HepG2 (cell line): ENCODE data around the gene WDR26. TPM values are rescaled to one million over a fixed set of nuclear protein-coding genes. Genes with fewer than 3 reads are reported as not detected.
A peak's percentile ranks its signal among the peaks of the same experiment; 100 is the strongest.

Experiments used
- ATAD3A ChIP-seq: sonication (generic); formaldehyde crosslinking; IDR thresholded peaks from 2 replicates; pipeline ENCODE4 v1.4.0; 2020; ENCODE audit warnings: missing genetic modification reagents
- GATA4 ChIP-seq: sonication (generic); IDR thresholded peaks from 2 replicates; pipeline ENCODE4 v1.6.1; 2016; ENCODE audit warnings: antibody characterized with exemption, low read depth, borderline replicate concordance
- GZF1 ChIP-seq: sonication (generic); formaldehyde crosslinking; IDR thresholded peaks from 2 replicates; pipeline ENCODE4 v1.5.1; 2020; ENCODE audit warnings: mild to moderate bottlenecking, missing genetic modification reagents
- HCFC1 ChIP-seq: fragments of 150-350 bp; IDR thresholded peaks from 2 replicates; pipeline ENCODE4 v1.6.1; 2014; ENCODE audit warnings: low read depth, low read length
- KLF6 ChIP-seq: IDR thresholded peaks from 2 replicates; pipeline ENCODE4 v1.8.0; 2016; ENCODE audit warnings: missing biosample characterization, missing genetic modification reagents
- NAIF1 ChIP-seq: sonication (generic); formaldehyde crosslinking; IDR thresholded peaks from 2 replicates; pipeline ENCODE4 v1.5.0; 2020; ENCODE audit warnings: mild to moderate bottlenecking, missing genetic modification reagents, borderline replicate concordance
- NFYB ChIP-seq: sonication (generic); formaldehyde crosslinking; IDR thresholded peaks from 2 replicates; pipeline ENCODE4 v1.4.0; 2020; ENCODE audit warnings: missing genetic modification reagents
- NONO ChIP-seq, 2 experiments: fragments of 450-650 bp in 1 of 2; sonication (generic) in 1 of 2; formaldehyde crosslinking in 1 of 2; IDR thresholded peaks in 1 of 2; conservative IDR thresholded peaks in 1 of 2; 2 replicates each; pipeline versions ENCODE4 v1.6.1 to v1.8.0; 2017 to 2022; ENCODE audit warnings: mild to moderate bottlenecking in 1 of 2, missing genetic modification reagents in 1 of 2, moderate library complexity in 1 of 2
- PHF5A ChIP-seq: IDR thresholded peaks from one replicate; pipeline ENCODE4 v1.6.1; 2018; ENCODE audit warnings: low read depth, missing genetic modification reagents; ENCODE audit not compliant: unreplicated experiment
- PITX1 ChIP-seq: sonication (generic); formaldehyde crosslinking; IDR thresholded peaks from 2 replicates; pipeline ENCODE4 v1.5.1; 2020; ENCODE audit warnings: mild to moderate bottlenecking, missing genetic modification reagents
- RXRB ChIP-seq: IDR thresholded peaks from 2 replicates; pipeline ENCODE4 v1.6.1; 2016; ENCODE audit warnings: borderline replicate concordance, missing genetic modification reagents, missing compliant biosample characterization
- SMAD3 ChIP-seq: sonication (generic); formaldehyde crosslinking; IDR thresholded peaks from 2 replicates; pipeline ENCODE4 v1.4.0; 2020; ENCODE audit warnings: missing genetic modification reagents
- SRSF1 ChIP-seq: fragments of 200-400 bp; formaldehyde crosslinking; optimal IDR thresholded peaks from 2 replicates; pipeline ENCODE3; 2017; ENCODE audit warnings: mild to moderate bottlenecking, low read depth, low read length, moderate library complexity
- TP53 ChIP-seq: sonication (generic); formaldehyde crosslinking; conservative IDR thresholded peaks from 2 replicates; pipeline ENCODE4 v1.4.0; 2020; ENCODE audit warnings: missing genetic modification reagents
- ZNF317 ChIP-seq: sonication (generic); formaldehyde crosslinking; IDR thresholded peaks from 2 replicates; pipeline ENCODE4 v1.5.0; 2020; ENCODE audit warnings: mild to moderate bottlenecking, missing genetic modification reagents
- ZNF329 ChIP-seq: sonication (generic); formaldehyde crosslinking; IDR thresholded peaks from 2 replicates; pipeline ENCODE4 v1.9.0; 2021; ENCODE audit warnings: low read depth, mild to moderate bottlenecking, missing genetic modification reagents
- ZNF335 ChIP-seq: sonication (generic); formaldehyde crosslinking; IDR thresholded peaks from 2 replicates; pipeline ENCODE4 v1.4.0; 2020; ENCODE audit warnings: missing genetic modification reagents
- ZNF644 ChIP-seq: IDR thresholded peaks from 2 replicates; pipeline ENCODE4 v1.6.1; 2016; ENCODE audit warnings: low read depth
- ZNF713 ChIP-seq: sonication (generic); formaldehyde crosslinking; IDR thresholded peaks from 2 replicates; pipeline ENCODE4 v1.4.0; 2020; ENCODE audit warnings: mild to moderate bottlenecking, missing genetic modification reagents
- polyA plus RNA-seq, 8 experiments: library from polyadenylated mRNA; depleted of rRNA in 3 of 8; stranded (reverse) in 7 of 8; unstranded in 1 of 8; fragments of >200 nt; fragmentation: Illumina TruSeq in 4 of 8; extraction: Trizol in 4 of 8; gene quantifications; 2 replicates each; pipeline versions ENCODE4 v1.2.1 to v1.2.3, GENCODE V29; 2011 to 2016; ENCODE audit warnings: low read depth in 4 of 8, missing spikeins in 1 of 8, mixed read lengths in 1 of 8; ENCODE audit not compliant: insufficient read depth in 1 of 8
- total RNA-seq, 5 experiments: library from RNA; depleted of rRNA; stranded (reverse); fragments of >200 nt; fragmentation: Illumina TruSeq; extraction: Trizol; gene quantifications; 2 replicates each; pipeline ENCODE4 v1.2.3, GENCODE V29; 2016; ENCODE audit warnings: low read depth in 1 of 5
- TF ChIP-seq, protein P1 (sequence below): sonication (generic); formaldehyde crosslinking; IDR thresholded peaks from 2 replicates; pipeline ENCODE4 v1.5.1; 2020; ENCODE audit warnings: missing genetic modification reagents, mild to moderate bottlenecking, borderline replicate concordance
- TF ChIP-seq, protein P2 (sequence below): sonication (generic); formaldehyde crosslinking; IDR thresholded peaks from 2 replicates; pipeline ENCODE4 v1.5.1; 2020; ENCODE audit warnings: mild to moderate bottlenecking, moderate library complexity, missing genetic modification reagents
- TF ChIP-seq, protein P3 (sequence below): IDR thresholded peaks from 2 replicates; pipeline ENCODE4 v1.6.1; 2012; ENCODE audit warnings: inconsistent platforms
- TF ChIP-seq, protein P4 (sequence below): sonication (generic); formaldehyde crosslinking; conservative IDR thresholded peaks from 2 replicates; pipeline ENCODE4 v1.8.0; 2022; ENCODE audit warnings: mild to moderate bottlenecking, moderate library complexity, missing genetic modification reagents
- TF ChIP-seq, protein P5 (sequence below): sonication (generic); formaldehyde crosslinking; conservative IDR thresholded peaks from 2 replicates; pipeline ENCODE4 v1.4.0; 2020; ENCODE audit warnings: missing genetic modification reagents
- TF ChIP-seq, protein P6 (sequence below): sonication (generic); formaldehyde crosslinking; IDR thresholded peaks from 2 replicates; pipeline ENCODE4 v1.5.0; 2020; ENCODE audit warnings: missing genetic modification reagents

WDR26 gene
- total and polyA plus RNA-seq, 2 of the 13 experiments (the other 11 are each of a cell fraction or from before 2014, with no cell fraction given), result 13.2 to 23.7 TPM

DNA sequence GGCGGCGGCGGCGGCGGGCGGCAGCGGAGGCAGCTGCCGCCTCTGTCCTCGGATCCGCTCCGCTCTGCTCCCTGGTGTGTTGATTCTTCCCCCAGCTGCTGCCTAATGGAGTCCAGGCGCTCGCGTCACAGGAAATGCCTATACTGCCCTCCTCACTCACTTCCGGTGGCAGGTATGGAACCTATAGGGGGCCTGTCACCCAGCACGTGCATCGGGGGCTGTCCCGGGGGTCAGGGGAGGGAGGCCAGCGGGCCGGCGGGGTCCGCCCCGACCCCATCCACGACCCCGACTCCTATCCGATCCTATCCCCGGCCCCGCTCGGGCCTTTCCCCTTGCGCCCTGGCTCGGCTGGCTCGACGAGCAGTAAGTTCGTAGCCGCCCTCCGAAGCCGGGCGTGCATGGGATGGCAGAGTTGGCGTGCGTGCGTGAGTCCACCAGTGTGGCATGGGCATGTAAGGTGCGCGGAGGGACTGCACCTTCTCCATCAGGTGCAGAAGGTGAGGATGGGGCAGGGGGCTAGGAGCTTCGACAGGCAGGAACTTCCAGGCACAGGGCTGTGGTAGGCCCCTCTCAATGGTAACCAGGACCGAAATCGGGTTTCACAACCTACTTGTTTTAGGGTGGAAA lies at the start of gene WDR26 (continued):
- TF ChIP-seq, protein P1, sequence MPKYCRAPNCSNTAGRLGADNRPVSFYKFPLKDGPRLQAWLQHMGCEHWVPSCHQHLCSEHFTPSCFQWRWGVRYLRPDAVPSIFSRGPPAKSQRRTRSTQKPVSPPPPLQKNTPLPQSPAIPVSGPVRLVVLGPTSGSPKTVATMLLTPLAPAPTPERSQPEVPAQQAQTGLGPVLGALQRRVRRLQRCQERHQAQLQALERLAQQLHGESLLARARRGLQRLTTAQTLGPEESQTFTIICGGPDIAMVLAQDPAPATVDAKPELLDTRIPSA (CRISPR knock-in tag), result no peak
- TF ChIP-seq, protein P2, sequence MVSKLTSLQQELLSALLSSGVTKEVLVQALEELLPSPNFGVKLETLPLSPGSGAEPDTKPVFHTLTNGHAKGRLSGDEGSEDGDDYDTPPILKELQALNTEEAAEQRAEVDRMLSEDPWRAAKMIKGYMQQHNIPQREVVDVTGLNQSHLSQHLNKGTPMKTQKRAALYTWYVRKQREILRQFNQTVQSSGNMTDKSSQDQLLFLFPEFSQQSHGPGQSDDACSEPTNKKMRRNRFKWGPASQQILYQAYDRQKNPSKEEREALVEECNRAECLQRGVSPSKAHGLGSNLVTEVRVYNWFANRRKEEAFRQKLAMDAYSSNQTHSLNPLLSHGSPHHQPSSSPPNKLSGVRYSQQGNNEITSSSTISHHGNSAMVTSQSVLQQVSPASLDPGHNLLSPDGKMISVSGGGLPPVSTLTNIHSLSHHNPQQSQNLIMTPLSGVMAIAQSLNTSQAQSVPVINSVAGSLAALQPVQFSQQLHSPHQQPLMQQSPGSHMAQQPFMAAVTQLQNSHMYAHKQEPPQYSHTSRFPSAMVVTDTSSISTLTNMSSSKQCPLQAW (CRISPR knock-in tag), result peak; percentile 69; the same call in 1 of the 2 replicates
- TF ChIP-seq, protein P3, sequence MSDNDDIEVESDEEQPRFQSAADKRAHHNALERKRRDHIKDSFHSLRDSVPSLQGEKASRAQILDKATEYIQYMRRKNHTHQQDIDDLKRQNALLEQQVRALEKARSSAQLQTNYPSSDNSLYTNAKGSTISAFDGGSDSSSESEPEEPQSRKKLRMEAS, result peak; percentile 97
- TF ChIP-seq KLF6, result no peak
- 0 out of 2 replicates have a peak, but pooled peaks have one; percentile 53 for TF ChIP-seq RXRB (CRISPR knock-in tag)
- no peak for TF ChIP-seq ZNF713 (CRISPR knock-in tag)
- no peak for TF ChIP-seq SMAD3 (CRISPR knock-in tag)
- no peak for TF ChIP-seq ATAD3A (CRISPR knock-in tag)
- TF ChIP-seq, protein P4, sequence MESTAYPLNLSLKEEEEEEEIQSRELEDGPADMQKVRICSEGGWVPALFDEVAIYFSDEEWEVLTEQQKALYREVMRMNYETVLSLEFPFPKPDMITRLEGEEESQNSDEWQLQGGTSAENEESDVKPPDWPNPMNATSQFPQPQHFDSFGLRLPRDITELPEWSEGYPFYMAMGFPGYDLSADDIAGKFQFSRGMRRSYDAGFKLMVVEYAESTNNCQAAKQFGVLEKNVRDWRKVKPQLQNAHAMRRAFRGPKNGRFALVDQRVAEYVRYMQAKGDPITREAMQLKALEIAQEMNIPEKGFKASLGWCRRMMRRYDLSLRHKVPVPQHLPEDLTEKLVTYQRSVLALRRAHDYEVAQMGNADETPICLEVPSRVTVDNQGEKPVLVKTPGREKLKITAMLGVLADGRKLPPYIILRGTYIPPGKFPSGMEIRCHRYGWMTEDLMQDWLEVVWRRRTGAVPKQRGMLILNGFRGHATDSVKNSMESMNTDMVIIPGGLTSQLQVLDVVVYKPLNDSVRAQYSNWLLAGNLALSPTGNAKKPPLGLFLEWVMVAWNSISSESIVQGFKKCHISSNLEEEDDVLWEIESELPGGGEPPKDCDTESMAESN, result no peak; the same call in 1 of the 2 replicates
- TF ChIP-seq NONO (IDR thresholded peaks at IDR 0.05), result no peak
- peak; percentile 77 for TF ChIP-seq NONO (CRISPR knock-in tag; conservative IDR thresholded peaks at IDR 0.05)
- TF ChIP-seq GZF1 (CRISPR knock-in tag), result no peak; the same call in 1 of the 2 replicates
- peak; percentile 58; the same call in 1 of the 2 replicates for TF ChIP-seq PITX1 (CRISPR knock-in tag)
- TF ChIP-seq, protein P5, sequence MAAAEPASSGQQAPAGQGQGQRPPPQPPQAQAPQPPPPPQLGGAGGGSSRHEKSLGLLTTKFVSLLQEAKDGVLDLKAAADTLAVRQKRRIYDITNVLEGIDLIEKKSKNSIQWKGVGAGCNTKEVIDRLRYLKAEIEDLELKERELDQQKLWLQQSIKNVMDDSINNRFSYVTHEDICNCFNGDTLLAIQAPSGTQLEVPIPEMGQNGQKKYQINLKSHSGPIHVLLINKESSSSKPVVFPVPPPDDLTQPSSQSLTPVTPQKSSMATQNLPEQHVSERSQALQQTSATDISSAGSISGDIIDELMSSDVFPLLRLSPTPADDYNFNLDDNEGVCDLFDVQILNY (CRISPR knock-in tag), result no peak
- TF ChIP-seq NFYB (CRISPR knock-in tag), result peak; percentile 55
- peak; percentile 48; the same call in 1 of the 2 replicates for TF ChIP-seq TP53 (CRISPR knock-in tag)
- TF ChIP-seq HCFC1, result no peak; the same call in 1 of the 2 replicates
- TF ChIP-seq, protein P6, sequence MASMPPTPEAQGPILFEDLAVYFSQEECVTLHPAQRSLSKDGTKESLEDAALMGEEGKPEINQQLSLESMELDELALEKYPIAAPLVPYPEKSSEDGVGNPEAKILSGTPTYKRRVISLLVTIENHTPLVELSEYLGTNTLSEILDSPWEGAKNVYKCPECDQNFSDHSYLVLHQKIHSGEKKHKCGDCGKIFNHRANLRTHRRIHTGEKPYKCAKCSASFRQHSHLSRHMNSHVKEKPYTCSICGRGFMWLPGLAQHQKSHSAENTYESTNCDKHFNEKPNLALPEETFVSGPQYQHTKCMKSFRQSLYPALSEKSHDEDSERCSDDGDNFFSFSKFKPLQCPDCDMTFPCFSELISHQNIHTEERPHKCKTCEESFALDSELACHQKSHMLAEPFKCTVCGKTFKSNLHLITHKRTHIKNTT, result no peak
- TF ChIP-seq ZNF317 (CRISPR knock-in tag), result 0 out of 2 replicates have a peak, but pooled peaks have one; percentile 65
- TF ChIP-seq ZNF335 (CRISPR knock-in tag), result 0 out of 2 replicates have a peak, but pooled peaks have one; percentile 25
- TF ChIP-seq SRSF1, result peak; percentile 63
- 0 out of 2 replicates have a peak, but pooled peaks have one; percentile 7 for TF ChIP-seq ZNF329 (CRISPR knock-in tag)
- TF ChIP-seq GATA4, result no peak
- TF ChIP-seq ZNF644 (CRISPR knock-in tag), result no peak
- no peak for TF ChIP-seq PHF5A (CRISPR knock-in tag)
- no peak; the same call in 1 of the 2 replicates for TF ChIP-seq NAIF1 (CRISPR knock-in tag)
